ENCODE data around the gene IFRD1. TPM values are rescaled to one million over a fixed set of nuclear protein-coding genes. Genes with fewer than 3 reads are reported as not detected.

The IFRD1 gene
- total RNA-seq, 5 donors from 2014 or later (not counting 1 experiment from before 2014, with no cell fraction given): 45.0 to 268 (median 52.1) TPM

- Histone ChIP-seq H3K4me3 (ENCODE audit: control insufficient read depth in 1 of 2, extremely low read depth in 1 of 2, low read length in 1 of 2) (no peak overlapping the region), H3K9me3 (no peaks in the 10 kb centered on the region), H3K36me3 (ENCODE audit: control insufficient read depth in 2 of 2, extremely low read depth in 1 of 2, insufficient read depth in 1 of 2, low read length in 1 of 2) (no peaks in the 10 kb centered on the region), H3K27ac (ENCODE audit: low read length) (no peak overlapping the region), H3K27me3 (replicated peaks in 1 of 2; ENCODE audit: control insufficient read depth in 2 of 2, extremely low read depth in 1 of 2, insufficient read depth in 2 of 2, low read length in 1 of 2) (no peaks in the 10 kb centered on the region), H3K4me1 (ENCODE audit: control insufficient read depth in 1 of 2, extremely low read depth in 1 of 2, insufficient read depth in 2 of 2, low read length in 2 of 2) (peaks cover 12 to 18% of the 10 kb centered on the region in 2 experiments)
- WGBS (ENCODE audit: insufficient coverage): 18% methylated on average over 2 of the region's 9 CpGs
- ChIA-PET POLR2A (interaction anchor here in 1 of 2 donors (0.6 kb wide), 1 partner anchor 29 kb away, joined by 8 read pairs; no protein-coding TSS in a partner anchor), CTCF (interaction anchor here (0.7 to 0.8 kb wide), 2 partner anchors 28 kb away, joined by 3 to 4 read pairs; partner anchors contain the start of gene IFRD1 (in 1 of the 2))
- peak in 11 of 35 experiments; percentile 3 to 36 (median 7) for DNase-seq
- H3K4me3 Mint-ChIP-seq: peak overlapping the region in 2 of 3 donors; percentile 1 to 11
- H3K9me3 Mint-ChIP-seq: no peaks in the 10 kb centered on the region
- H3K36me3 Mint-ChIP-seq: no peaks in the 10 kb centered on the region
- peak overlapping the region; percentile 56 to 80 for H3K27ac Mint-ChIP-seq
- ATAC-seq (replicated peaks in 1 of 4): peak; percentile 79 to 89 (median 82)
- no peaks in the 10 kb centered on the region for H3K27me3 Mint-ChIP-seq
- peaks cover 21 to 24% (median 22%) of the 10 kb centered on the region in 3 donors for H3K4me1 Mint-ChIP-seq
These were observed 28.4 kb upstream of the IFRD1 start for GRCh38 chr7:112421666-112422486.

- DNase-seq: peak in 3 of 35 experiments; percentile 6 to 15 (median 7)
- no peaks in the 10 kb centered on the region for H3K27me3 ChIP-seq (replicated peaks in 1 of 2; ENCODE audit: control insufficient read depth in 2 of 2, extremely low read depth in 1 of 2, insufficient read depth in 2 of 2, low read length in 1 of 2)
- ATAC-seq (replicated peaks in 1 of 4): peak in 1 of 4 experiments; percentile 35
- no peaks in the 10 kb centered on the region for H3K9me3 ChIP-seq
- 100% methylated on average over 1 of the region's 6 CpGs for WGBS (ENCODE audit: insufficient coverage)
- H3K9me3 Mint-ChIP-seq: no peaks in the 10 kb centered on the region
- H3K4me1 ChIP-seq (ENCODE audit: control insufficient read depth in 1 of 2, extremely low read depth in 1 of 2, insufficient read depth in 2 of 2, low read length in 2 of 2): peaks cover 12 to 18% of the 10 kb centered on the region in 2 experiments
- H3K36me3 ChIP-seq (ENCODE audit: control insufficient read depth in 2 of 2, extremely low read depth in 1 of 2, insufficient read depth in 1 of 2, low read length in 1 of 2): no peaks in the 10 kb centered on the region
- H3K4me1 Mint-ChIP-seq: peaks cover 21 to 24% (median 22%) of the 10 kb centered on the region in 3 donors
- H3K4me3 ChIP-seq (ENCODE audit: control insufficient read depth in 1 of 2, extremely low read depth in 1 of 2, low read length in 1 of 2): no peak overlapping the region
- no peaks in the 10 kb centered on the region for H3K36me3 Mint-ChIP-seq
- POLR2A ChIA-PET: no interaction called here
- H3K27ac ChIP-seq (ENCODE audit: low read length): no peak overlapping the region
- H3K4me3 Mint-ChIP-seq: peak overlapping the region in 1 of 3 donors; percentile 11
- peaks cover 0 to 3% of the 10 kb centered on the region in 2 donors for H3K27me3 Mint-ChIP-seq
- peak overlapping the region; percentile 56 to 80 for H3K27ac Mint-ChIP-seq
- CTCF ChIA-PET: interaction anchor here in 1 of 2 donors (0.8 kb wide), 1 partner anchor 27 kb away, joined by 3 read pairs; the partner anchor contains the start of gene IFRD1
These were observed 27.3 kb upstream of the IFRD1 start for GRCh38 chr7:112422842-112423496.

GRCh38 chr7:112423987-112424386, 26.3 kb upstream of the IFRD1 start:
- Mint-ChIP-seq H3K27ac (no peak overlapping the region), H3K36me3 (no peaks in the 10 kb centered on the region), H3K9me3 (no peaks in the 10 kb centered on the region), H3K27me3 (peaks cover 0 to 3% of the 10 kb centered on the region in 2 donors), H3K4me3 (no peak overlapping the region), H3K4me1 (peaks cover 21 to 24% (median 22%) of the 10 kb centered on the region in 3 donors)
- WGBS (ENCODE audit: insufficient coverage): no CpG with 5 or more reads among the region's 2 CpGs
- Histone ChIP-seq H3K4me1 (ENCODE audit: control insufficient read depth in 1 of 2, extremely low read depth in 1 of 2, insufficient read depth in 2 of 2, low read length in 2 of 2) (peaks cover 12 to 18% of the 10 kb centered on the region in 2 experiments), H3K27me3 (replicated peaks in 1 of 2; ENCODE audit: control insufficient read depth in 2 of 2, extremely low read depth in 1 of 2, insufficient read depth in 2 of 2, low read length in 1 of 2) (no peaks in the 10 kb centered on the region), H3K4me3 (ENCODE audit: control insufficient read depth in 1 of 2, extremely low read depth in 1 of 2, low read length in 1 of 2) (no peak overlapping the region), H3K9me3 (no peaks in the 10 kb centered on the region), H3K27ac (ENCODE audit: low read length) (no peak overlapping the region), H3K36me3 (ENCODE audit: control insufficient read depth in 2 of 2, extremely low read depth in 1 of 2, insufficient read depth in 1 of 2, low read length in 1 of 2) (no peaks in the 10 kb centered on the region)
- CTCF ChIA-PET: no interaction called here
- no peak for DNase-seq
- ATAC-seq (replicated peaks in 1 of 4): no peak
- POLR2A ChIA-PET: no interaction called here

GRCh38 chr7:112427984-112428383, 22.3 kb upstream of the IFRD1 start:
- Mint-ChIP-seq H3K4me1 (peaks cover 6 to 8% (median 7%) of the 10 kb centered on the region in 3 donors), H3K4me3 (no peak overlapping the region), H3K27ac (no peak overlapping the region), H3K36me3 (no peaks in the 10 kb centered on the region), H3K9me3 (no peaks in the 10 kb centered on the region), H3K27me3 (peaks cover 0 to 3% of the 10 kb centered on the region in 2 donors)
- Histone ChIP-seq H3K4me1 (ENCODE audit: control insufficient read depth in 1 of 2, extremely low read depth in 1 of 2, insufficient read depth in 2 of 2, low read length in 2 of 2) (peaks cover 2 to 3% of the 10 kb centered on the region in 2 experiments), H3K36me3 (ENCODE audit: control insufficient read depth in 2 of 2, extremely low read depth in 1 of 2, insufficient read depth in 1 of 2, low read length in 1 of 2) (no peaks in the 10 kb centered on the region), H3K4me3 (ENCODE audit: control insufficient read depth in 1 of 2, extremely low read depth in 1 of 2, low read length in 1 of 2) (no peak overlapping the region), H3K27ac (ENCODE audit: low read length) (no peak overlapping the region), H3K27me3 (replicated peaks in 1 of 2; ENCODE audit: control insufficient read depth in 2 of 2, extremely low read depth in 1 of 2, insufficient read depth in 2 of 2, low read length in 1 of 2) (no peaks in the 10 kb centered on the region), H3K9me3 (no peaks in the 10 kb centered on the region)
- WGBS (ENCODE audit: insufficient coverage): no CpG with 5 or more reads among the region's 1 CpG
- no peak for ATAC-seq (replicated peaks in 1 of 4)
- ChIA-PET CTCF (no interaction called here), POLR2A (interaction anchor here in 1 of 2 donors (0.6 kb wide), 1 partner anchor 116 kb away, joined by 3 read pairs; no protein-coding TSS in a partner anchor)
- no peak for DNase-seq

GRCh38 chr7:112428715-112429114, 21.5 kb upstream of the IFRD1 start:
- Histone ChIP-seq H3K4me1 (ENCODE audit: control insufficient read depth in 1 of 2, extremely low read depth in 1 of 2, insufficient read depth in 2 of 2, low read length in 2 of 2) (no peaks in the 10 kb centered on the region), H3K27ac (ENCODE audit: low read length) (no peak overlapping the region), H3K9me3 (no peaks in the 10 kb centered on the region), H3K4me3 (ENCODE audit: control insufficient read depth in 1 of 2, extremely low read depth in 1 of 2, low read length in 1 of 2) (no peak overlapping the region), H3K36me3 (ENCODE audit: control insufficient read depth in 2 of 2, extremely low read depth in 1 of 2, insufficient read depth in 1 of 2, low read length in 1 of 2) (no peaks in the 10 kb centered on the region), H3K27me3 (replicated peaks in 1 of 2; ENCODE audit: control insufficient read depth in 2 of 2, extremely low read depth in 1 of 2, insufficient read depth in 2 of 2, low read length in 1 of 2) (no peaks in the 10 kb centered on the region)
- Mint-ChIP-seq H3K27me3 (peaks cover 0 to 3% of the 10 kb centered on the region in 2 donors), H3K27ac (no peak overlapping the region), H3K36me3 (no peaks in the 10 kb centered on the region), H3K4me3 (no peak overlapping the region), H3K4me1 (peaks cover 0 to under 1% (median 0%) of the 10 kb centered on the region in 3 donors), H3K9me3 (no peaks in the 10 kb centered on the region)
- ChIA-PET CTCF (no interaction called here), POLR2A (no interaction called here)
- ATAC-seq (replicated peaks in 1 of 4) (no peak), DNase-seq (no peak)
- WGBS (ENCODE audit: insufficient coverage): 50% methylated on average over 2 of the region's 2 CpGs

- DNase-seq (no peak), ATAC-seq (replicated peaks in 1 of 4) (no peak)
- H3K36me3 Mint-ChIP-seq: no peaks in the 10 kb centered on the region
- no peaks in the 10 kb centered on the region for H3K9me3 Mint-ChIP-seq
- H3K36me3 ChIP-seq (ENCODE audit: control insufficient read depth in 2 of 2, extremely low read depth in 1 of 2, insufficient read depth in 1 of 2, low read length in 1 of 2): no peaks in the 10 kb centered on the region
- H3K27ac Mint-ChIP-seq: no peak overlapping the region
- H3K9me3 ChIP-seq: no peaks in the 10 kb centered on the region
- no peak overlapping the region for H3K4me3 ChIP-seq (ENCODE audit: control insufficient read depth in 1 of 2, extremely low read depth in 1 of 2, low read length in 1 of 2)
- peaks cover 0 to 3% of the 10 kb centered on the region in 2 donors for H3K27me3 Mint-ChIP-seq
- no peaks in the 10 kb centered on the region for H3K4me1 Mint-ChIP-seq
- no peaks in the 10 kb centered on the region for H3K27me3 ChIP-seq (replicated peaks in 1 of 2; ENCODE audit: control insufficient read depth in 2 of 2, extremely low read depth in 1 of 2, insufficient read depth in 2 of 2, low read length in 1 of 2)
- no peaks in the 10 kb centered on the region for H3K4me1 ChIP-seq (ENCODE audit: control insufficient read depth in 1 of 2, extremely low read depth in 1 of 2, insufficient read depth in 2 of 2, low read length in 2 of 2)
- POLR2A ChIA-PET: no interaction called here
- H3K4me3 Mint-ChIP-seq: no peak overlapping the region
- WGBS (ENCODE audit: insufficient coverage): 100% methylated on average over 1 of the region's 2 CpGs
- CTCF ChIA-PET: interaction anchor here in 1 of 2 donors (0.6 kb wide), 1 partner anchor 20 kb away, joined by 3 read pairs; no protein-coding TSS in a partner anchor
- no peak overlapping the region for H3K27ac ChIP-seq (ENCODE audit: low read length)
These were observed 19.6 kb upstream of the IFRD1 start for GRCh38 chr7:112430649-112431048.

Data from T-cell (primary cell).